Activated naive CD4-positive, alpha-beta T cell (primary cell): ENCODE data around the gene FAM209B.
"Not testable (repeated sequence)": the region's sequence is repeated elsewhere in the genome, so short reads cannot be mapped to it uniquely, and the experiment has no call there.

Experiments
- DNase-seq, 4 experiments: peaks; one replicate each; lab custom pipeline; 2025; lab: John Stamatoyannopoulos, UW

Gene FAM209B

DNA sequence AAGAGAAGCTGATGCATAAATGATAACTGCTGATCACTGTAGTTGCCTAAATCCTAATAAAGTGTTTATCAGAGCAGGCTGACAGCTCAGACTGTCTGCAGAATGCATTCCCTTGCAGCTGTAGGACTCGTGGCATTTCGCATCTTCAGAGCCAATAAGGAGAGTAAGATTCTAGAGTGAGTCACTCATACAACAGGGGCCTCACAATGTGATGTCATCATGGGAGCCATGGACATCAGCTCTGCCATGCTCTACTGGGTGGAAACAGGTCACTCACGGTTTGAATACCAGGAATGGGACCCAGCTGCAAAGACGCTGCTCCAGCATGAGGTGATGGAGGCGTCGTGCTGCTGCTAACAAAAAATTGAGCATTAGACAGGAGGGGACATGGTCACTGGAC, 7.4 kb downstream of the FAM209B start:
- DNase-seq, result no peak

DNA sequence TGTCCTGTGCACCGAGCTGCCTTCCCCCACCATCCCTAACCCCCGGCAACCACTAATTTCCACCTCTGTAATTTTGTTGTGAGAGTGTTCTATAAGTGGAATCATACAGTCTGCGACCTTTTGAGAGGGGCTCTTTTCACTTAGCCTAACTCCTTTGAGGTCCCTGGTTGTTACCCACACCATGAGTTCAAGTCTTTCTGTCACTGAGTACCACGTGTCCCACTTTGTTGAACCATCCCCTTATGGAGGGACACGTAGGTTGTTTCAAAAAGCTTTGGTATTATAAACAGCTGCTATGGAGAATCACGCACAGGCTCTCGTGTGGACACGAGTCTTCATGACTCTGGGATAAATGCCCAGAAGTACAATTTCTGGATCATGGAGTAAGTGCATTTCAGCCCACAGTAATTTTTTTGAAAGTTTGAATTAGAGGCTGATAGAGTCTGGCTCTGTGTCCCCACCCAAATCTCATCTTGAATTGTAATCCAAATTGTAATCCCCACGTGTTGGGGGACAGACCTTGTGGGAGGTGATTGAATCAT, 9.5 kb downstream of the FAM209B start:
- no peak for DNase-seq

DNA sequence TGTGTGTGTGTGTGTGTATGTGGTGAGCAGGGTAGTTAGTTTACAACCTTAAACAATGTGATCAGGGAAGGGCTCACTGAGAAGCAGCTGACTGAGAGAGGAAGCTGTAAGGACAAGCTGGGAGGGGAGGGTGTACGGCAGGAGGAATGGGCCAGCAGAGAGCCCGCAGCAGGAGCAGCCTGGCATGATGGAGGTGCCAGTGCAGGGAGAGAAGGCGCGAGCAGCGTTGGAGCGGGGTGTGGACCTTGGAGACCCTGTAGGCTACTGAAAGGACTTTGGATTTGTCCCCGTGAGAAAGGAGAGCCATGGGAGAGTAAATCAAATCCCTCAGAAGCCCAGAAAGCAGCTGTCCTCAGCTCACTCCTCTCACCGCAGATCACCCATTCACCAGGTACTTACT, 18.5 kb downstream of the FAM209B start:
- no peak for DNase-seq

DNA sequence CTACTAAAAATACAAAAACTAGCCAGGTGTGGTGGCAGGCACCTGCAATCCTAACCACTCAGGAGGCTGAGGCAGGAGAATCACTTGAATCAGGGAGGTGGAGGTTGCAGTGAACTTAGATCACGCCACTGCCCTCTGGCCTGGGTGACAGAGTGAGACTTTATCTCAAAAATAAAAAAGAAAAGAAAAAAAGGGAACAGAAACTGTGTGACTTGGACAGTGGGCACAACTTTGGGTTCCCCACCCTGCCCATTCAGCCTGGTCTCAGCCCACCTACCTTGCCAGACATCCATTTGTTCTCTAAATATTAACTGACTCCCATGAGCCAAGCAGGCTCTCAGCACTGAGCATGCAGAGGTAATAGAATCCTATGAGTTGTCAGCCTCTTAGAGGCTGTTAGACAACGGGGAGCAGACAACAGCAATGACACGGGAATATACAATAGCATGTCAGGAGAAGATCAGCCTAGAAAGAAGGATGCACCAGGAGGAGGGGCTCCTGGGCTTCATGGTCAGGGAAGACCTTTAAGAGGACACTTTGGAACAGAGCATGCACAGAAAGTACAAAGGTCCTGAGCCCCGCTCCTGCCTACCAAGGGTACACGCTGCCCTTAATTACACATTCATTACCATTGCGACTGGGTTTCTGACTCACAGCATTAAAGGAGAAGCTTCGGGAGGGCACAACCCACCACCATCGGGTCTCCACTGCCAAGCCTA, 20.0 kb downstream of the FAM209B start:
- DNase-seq, result no peak

DNA sequence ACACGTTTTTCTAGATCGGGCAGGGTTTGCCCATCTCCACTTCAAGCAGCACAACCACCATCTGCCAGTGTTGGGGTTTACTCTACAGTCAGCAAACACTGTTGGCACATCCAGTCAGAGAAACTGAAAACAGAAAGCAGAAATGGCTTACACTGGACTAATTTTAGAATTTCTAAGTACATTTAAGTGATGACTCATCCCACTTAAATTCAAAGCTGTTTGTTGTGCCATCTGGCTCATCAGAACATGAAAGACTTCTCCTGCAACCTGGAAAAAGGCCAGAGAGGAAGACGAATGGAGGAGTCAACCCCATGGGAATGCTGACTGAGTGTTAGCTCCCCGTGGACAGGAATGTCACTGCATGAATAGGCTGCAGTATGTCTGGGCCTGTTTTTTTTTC, 21.8 kb downstream of the FAM209B start:
- no peak for DNase-seq

DNA sequence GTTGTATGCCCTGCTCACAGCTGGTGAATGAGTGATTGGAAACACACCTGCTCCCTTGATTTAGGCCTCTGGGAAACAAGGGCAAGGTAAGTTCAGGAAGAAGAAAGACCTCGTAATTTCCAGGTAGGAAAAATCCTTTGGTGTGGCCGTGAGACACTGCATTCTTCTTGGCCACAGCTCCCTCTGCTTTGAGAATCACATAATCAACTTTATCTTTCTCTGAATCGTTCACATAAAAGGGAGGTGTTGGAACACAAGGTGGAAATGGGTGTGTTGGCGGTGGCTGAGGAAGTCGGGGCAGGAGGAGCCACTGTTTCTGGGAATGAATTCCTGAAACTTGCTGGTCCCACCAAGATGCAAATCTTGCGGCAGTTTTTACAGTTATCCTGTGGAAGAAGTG, 25.9 kb downstream of the FAM209B start:
- no peak for DNase-seq

DNA sequence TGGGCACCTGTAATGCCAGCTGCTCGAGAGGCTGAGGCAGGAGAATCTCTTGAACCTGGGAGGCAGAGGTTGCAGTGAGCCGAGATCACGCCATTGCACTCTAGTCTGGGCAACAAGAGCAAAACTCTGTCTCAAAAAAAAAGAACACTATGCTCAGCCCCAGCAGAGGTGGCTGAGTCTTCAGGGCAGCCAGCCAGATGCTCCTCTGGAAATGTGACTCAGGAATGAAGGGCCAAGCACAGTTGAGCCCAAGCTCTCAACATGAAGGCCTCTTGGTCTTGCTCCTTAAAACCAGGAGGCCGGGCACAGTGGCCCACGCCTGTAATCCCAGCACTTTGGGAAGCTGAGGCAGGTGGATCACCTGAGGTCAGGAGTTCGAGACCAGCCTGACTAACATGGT, 31.5 kb downstream of the FAM209B start:
- DNase-seq, result not testable (repeated sequence)

DNA sequence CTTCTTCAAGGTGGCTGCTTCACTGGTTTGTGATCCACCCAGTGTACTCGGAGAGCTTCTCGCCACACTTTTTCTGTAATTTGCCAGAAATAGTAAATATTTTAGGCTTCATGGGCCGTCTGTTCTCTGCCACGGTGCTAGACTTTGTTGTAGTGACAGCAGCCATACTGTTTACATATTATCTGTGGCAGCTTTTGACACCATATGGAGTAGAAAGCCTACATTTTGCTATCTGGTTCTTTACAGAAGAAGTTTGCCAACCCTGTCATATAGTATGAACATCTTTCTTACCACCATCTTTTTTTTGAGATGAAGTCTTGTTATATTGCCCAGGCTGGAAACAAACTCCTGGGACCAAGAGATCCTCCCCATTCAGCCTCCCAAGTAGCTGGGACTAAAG, 32.5 kb downstream of the FAM209B start:
- DNase-seq, result no peak

DNA sequence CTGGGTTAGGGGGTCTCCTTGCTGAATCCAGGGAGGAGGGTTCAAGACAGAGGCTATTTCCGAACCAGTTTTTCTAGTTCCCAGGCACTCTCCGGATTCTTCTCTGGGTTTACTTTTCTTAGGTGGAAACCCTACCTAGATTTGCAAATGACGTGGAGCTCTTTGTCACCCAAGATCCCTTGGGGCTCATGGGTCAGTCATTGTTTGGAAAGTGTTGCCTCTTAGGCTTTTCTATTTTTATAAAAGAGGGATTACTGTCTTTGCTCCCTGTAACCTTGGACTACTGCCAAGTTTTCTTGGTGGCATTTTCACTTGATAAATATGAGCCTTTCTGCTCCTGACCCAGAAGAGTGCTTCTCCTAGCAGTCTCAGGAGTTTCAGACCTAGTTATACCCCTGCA, 33.6 kb downstream of the FAM209B start:
- DNase-seq, result no peak

DNA sequence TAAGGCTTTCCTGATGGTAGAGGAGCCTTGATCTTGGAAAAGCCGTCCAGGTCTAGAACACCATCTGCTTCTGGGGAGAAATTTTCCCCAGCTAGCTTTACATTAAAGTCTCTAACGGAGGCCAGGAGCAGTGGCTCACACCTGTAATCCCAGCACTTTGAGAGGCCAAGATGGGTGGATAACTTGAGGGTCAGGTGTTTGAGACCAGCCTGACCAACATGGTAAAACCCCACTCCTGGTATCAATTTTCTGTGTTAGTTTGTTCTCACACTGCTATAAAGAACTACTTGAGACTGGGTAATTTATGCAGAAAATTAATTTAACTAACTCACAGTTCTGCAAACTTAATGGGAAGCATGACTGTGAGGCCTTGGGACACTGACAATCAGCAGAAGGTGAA, 37.8 kb downstream of the FAM209B start:
- DNase-seq, result no peak

DNA sequence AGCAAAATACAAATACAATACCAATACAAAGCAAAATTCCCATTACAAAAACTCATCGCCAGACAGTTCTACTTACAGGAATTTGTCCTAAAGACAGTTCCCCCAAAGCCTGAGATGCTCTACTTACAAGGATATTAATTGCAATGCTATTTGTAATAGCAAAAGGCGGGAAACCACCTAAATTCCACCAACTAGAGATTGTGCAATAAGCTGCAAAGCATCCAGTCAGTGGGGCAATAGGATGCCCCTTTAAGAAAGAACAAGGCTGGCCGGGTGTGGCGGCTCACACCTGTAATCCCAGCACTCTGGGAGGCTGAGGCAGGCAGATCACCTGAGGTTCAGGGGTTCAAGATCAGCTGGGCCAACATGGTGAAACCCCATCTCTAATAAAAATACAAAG, 39.1 kb downstream of the FAM209B start:
- no peak for DNase-seq

DNA sequence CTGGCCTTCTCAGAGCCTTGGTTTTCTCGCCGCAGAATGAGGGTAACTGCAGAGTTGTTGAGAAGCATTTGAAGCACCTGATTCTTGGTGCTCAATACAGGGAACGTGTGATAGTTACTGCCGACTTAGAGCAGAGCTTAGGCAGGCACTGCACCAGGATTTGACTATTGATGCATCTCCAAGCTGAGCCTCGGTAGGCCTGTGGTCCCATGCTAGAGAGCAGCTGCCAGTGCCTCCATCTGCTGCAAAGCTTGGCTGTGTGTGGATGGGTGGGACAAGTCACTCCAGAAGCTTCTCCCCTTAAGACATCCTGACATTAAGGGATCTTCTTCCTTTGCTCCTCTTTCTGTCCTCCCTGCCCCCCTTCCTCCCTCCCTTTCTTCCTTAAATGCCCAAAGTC, 40.9 kb downstream of the FAM209B start:
- no peak for DNase-seq

DNA sequence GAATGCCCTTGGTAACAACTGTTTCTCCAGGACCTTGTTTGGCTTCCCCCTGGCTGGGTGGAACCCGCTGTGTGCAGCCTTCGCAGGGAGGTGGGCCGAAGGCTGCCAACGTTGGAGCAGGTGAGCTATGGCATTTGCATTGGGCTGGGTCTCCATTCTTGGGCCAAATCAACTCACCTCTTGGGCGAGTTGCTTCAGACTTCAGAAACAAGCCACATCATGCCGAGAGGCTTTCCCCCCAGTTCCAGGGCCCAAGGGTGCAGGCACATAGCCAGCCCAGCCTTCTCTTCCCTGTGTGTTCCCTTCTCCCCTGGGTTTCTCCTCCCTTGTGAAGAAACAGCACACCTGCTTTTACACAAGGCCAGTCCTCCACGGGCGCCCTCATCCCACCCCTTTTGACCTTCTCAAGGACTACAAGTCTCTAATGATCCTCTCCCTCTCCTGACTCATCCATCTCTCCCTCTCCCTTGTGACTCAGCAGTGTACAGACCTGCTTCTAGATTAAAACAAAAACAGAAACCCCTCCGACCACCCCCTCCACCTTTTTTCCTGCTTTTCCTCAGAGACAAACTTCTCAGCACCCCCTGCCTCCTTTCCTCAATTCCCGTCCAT, 41.6 kb downstream of the FAM209B start:
- no peak for DNase-seq

DNA sequence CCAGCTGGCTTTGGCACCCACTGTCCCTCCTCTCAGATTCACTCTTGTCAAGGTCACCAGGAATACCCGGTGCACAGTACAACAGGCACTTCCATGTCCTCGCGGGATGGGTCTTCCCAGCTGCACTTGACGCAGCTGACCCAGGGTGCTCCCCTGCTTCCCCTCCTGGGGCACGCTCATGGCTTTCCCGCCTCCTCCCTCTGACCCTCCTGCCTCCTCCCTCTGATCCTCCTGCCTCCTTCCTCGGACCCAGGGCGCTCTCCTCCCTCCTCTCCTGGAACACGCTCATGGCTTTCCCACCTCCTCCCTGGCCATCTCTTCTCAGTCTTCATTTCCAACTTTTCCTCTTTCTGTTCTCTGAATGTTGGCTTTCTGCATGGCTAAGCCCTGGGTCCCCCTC, 42.1 kb downstream of the FAM209B start:
- DNase-seq, result no peak

DNA sequence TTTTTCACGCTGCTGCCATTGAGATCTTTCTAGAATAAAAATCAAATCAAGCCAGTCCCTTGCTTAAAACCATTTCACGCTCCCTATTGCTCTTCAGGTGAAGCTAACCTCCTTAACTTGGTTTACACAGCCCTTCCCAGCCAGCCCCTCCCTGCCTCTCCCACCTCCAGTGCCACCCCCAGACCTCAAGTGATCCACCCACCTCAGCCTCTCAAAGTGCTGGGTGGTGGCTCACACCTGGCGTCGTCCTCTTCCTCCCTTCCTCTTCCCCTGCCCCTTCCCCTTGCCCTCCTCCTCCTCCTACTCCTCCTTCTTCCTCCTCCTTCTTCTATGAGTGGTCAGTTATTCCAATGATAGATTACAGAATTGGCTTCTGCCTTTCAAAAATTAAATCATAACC, 42.9 kb downstream of the FAM209B start:
- no peak for DNase-seq

DNA sequence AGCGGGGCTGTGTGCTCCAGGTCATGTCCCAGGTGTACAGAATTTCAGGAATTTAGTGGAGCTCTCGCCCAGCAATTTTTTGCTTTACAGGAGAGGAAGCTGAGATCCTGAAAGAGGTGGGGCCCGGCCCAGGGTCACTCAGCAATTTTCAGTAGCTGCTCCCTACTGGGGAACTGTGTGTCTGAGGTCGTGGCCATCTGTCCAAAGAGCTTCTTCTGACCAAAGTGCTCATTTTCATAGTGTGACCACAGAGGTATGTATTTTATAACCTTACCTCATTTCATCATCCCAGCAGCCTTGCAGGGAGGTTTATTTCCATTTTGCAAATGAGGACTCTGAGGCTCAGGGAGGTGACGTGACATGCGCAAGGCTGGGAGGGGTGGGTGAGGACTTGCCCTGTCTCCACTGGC, 46.3 kb downstream of the FAM209B start:
- no peak for DNase-seq

DNA sequence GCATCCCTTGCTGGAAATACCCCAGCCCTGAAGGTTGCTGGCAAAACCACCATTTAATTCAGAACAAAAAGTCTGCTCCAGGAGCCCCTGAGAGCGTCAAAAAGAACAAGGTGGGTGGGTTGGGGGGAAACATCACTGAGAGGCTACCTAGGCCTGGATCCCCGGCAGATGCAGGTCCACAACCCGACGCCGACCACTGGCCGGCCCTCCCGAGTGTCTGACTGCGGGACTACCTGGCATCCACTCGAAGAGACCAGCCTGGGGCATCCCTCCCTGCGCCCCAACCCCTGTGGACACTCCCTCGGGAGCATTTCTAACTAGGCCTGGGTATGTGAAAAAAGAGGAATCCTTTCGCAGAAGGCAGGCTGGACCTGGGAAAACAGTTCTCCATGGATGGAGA, 47.2 kb downstream of the FAM209B start:
- DNase-seq, result no peak

DNA sequence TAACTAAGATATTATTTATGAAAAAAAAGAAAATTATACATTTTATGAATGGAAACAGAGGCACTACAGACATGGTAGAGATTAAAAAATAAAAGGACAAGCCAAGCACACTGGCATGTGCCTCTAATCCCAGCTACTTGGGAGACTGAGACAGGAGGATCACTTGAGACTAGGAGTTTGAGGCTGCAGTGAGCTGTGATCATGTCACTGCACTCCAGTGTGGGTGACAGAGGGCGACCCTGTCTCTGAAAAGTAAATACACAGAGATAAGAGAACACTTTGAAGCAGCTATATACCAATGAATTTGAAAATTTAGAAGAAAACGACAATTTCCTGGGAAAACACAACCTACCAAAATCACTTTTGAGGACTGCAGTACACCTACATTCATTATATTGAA, 48.7 kb downstream of the FAM209B start:
- DNase-seq, result no peak

DNA sequence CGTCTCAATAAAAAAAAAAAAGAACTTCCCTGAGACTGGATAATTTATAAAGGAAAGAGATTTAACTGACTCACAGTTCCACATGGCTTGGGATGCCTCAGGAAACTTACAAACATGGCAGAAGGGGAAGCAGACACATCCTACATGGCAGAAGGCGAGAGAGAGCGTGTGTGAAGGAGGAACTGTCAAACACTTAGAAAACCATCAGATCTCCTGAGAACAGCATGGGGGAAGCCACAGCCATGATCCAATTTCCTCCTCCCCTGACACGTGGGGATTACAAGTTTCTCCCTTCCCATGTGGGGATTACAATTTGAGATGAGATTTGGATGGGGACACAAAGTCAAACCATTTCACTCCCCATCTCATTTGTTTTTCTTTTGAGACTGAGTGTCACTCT, 49.5 kb downstream of the FAM209B start:
- no peak for DNase-seq

DNA sequence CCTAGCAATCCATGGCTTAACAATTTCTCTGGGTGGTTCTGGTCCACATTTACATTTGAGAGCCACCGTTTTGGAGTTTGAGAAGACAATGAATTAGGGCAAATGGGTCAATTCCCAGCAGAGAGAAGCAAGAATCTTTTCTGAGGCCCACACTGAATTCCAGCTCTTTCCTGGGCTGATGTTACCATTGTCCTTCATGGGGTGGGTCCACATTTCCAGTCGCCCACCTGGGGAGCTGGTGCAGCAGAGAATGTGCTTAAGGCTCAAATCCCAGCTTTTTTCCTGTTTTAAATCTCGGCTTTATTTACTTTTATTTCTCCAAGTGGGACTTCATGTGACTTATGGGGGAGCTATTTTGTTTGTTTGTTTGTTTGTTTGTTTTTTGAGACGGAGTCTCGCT, 51.9 kb downstream of the FAM209B start:
- no peak for DNase-seq
